Muscle of leg (tissue), 11 donors: ENCODE data around the gene PARD3. TPM values are rescaled to one million over a fixed set of nuclear protein-coding genes. Genes with fewer than 3 reads are reported as not detected.
A peak's percentile ranks its signal among the peaks of the same experiment; 100 is the strongest.
"Not testable (repeated sequence)": the region's sequence is repeated elsewhere in the genome, so short reads cannot be mapped to it uniquely, and the experiment has no call there.

Source experiments
- DNase-seq: peaks from one replicate; pipeline ENCODE4 v3.0.0; 2013
- H3K27ac ChIP-seq: one replicate; pipeline ENCODE4 v1.5.1; 2013; ENCODE audit warnings: mild to moderate bottlenecking, low read length, control low read depth
- H3K27me3 ChIP-seq: one replicate; pipeline ENCODE4 v1.6.1; 2013; ENCODE audit warnings: low read length; ENCODE audit not compliant: control insufficient read depth, insufficient read depth
- H3K36me3 ChIP-seq: one replicate; pipeline ENCODE4 v1.6.1; 2013; ENCODE audit warnings: low read length; ENCODE audit not compliant: control insufficient read depth, insufficient read depth
- H3K4me1 ChIP-seq: one replicate; pipeline ENCODE4 v1.6.1; 2013; ENCODE audit warnings: low read length; ENCODE audit not compliant: control insufficient read depth, insufficient read depth
- H3K4me3 ChIP-seq: one replicate; pipeline ENCODE4 v1.5.1; 2013; ENCODE audit warnings: low read length, control low read depth
- H3K9me3 ChIP-seq: replicated peaks from 2 replicates; pipeline ENCODE4 v1.6.1; 2013; ENCODE audit warnings: low read depth, low read length; ENCODE audit not compliant: control insufficient read depth
- WGBS: methylation state at CpG from one replicate; pipeline ENCODE4 v1.1.5; 2013; ENCODE audit warnings: missing lambda C conversion rate; ENCODE audit not compliant: insufficient coverage; 5-methylcytosine and 5-hydroxymethylcytosine counted together
- polyA plus RNA-seq, 8 donors: library from polyadenylated mRNA; unstranded; fragments of 120-200 nt; gene quantifications; one replicate each; pipeline versions ENCODE4 v1.2.1 to v1.2.3, GENCODE V29; 2013; ENCODE audit warnings: inconsistent platforms in 1 of 8, low replicate concordance in 1 of 8; ENCODE audit not compliant: insufficient read length in 8 of 8, insufficient read depth in 1 of 8
- total RNA-seq: library from RNA; stranded (reverse); fragments of 120-200 nt; gene quantifications from one replicate; pipeline ENCODE4 v1.2.4, GENCODE V29; 2013

PARD3 gene
- total and polyA plus RNA-seq, 9 donors: 32.4 to 59.0 (median 41.9) TPM

DNA sequence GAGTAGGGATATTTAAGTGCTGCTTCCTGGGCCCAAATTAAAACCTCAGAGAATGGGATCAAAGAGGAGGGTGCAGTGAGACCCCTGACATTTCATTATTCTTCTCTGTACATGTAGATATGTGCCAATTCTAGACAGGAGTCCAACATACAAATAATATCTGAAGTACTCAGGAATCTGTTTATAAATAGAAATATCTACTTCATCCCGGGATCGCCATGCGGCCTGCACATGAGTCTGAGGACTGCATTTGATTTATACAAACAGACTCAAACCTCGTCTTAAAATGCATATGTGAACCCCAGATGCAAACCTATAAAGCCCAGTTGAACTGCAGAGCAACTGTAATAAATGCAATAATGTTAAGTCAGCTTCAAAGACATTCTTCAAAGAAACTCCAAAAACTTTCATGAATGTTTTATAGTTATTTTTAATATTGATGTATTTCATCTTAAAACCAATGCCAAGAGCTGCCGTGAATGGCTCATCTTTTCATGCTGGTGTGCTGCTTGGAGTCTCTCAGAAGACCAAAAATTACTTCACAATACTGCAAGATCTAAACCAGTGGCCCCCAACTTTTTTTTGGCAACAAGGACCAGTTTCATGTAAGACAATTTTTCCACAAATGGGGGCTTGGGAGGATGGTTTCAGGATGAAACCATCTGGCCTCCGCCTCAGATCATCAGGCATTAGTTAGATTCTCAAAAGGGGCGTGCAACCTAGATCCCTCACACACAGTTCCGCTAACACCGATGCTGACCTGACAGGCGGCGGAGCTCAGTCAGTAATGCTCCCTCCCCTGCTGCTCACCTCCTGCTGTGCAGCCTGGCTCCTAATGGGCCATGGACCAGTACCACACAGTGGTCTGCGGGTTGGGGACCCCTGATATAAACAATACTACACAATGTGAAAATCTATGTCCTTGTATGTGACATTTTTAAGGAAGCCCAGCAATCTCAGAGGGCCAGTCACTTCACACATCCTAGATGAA is 166.9 kb downstream of the PARD3 start:
- Histone ChIP-seq H3K4me1 (peaks cover 10% of the 10 kb centered on the region), H3K4me3 (no peak overlapping the region), H3K27ac (no peak overlapping the region), H3K36me3 (no peaks in the 10 kb centered on the region), H3K27me3 (no peaks in the 10 kb centered on the region), H3K9me3 (no peaks in the 10 kb centered on the region)
- no peak for DNase-seq
- WGBS: 86% methylated on average over 6 of the region's 12 CpGs

DNA sequence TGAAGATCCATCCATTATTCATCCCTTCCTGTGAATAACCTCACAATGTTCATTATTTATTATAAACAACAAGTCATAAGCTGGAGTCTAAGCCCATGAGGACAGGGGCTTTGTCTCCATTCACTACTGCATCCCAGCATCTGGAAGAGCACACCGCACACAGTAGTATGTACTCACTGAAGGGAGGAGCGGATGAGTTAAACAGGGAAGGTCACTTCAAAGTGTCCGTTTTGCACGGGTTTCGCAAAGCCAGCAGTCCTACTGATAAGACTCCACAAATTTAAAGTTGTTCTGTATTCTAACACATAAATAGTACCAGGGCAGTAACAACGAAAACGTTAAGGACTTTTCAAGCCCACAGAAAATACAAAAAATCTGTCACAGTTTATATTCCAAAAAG is 167.9 kb downstream of the PARD3 start:
- no peaks in the 10 kb centered on the region for H3K27me3 ChIP-seq
- H3K9me3 ChIP-seq: no peaks in the 10 kb centered on the region
- H3K4me1 ChIP-seq: peaks cover 19% of the 10 kb centered on the region
- DNase-seq: no peak
- H3K36me3 ChIP-seq: no peaks in the 10 kb centered on the region
- H3K27ac ChIP-seq: no peak overlapping the region
- 73% methylated on average over 3 of the region's 7 CpGs for WGBS
- H3K4me3 ChIP-seq: no peak overlapping the region

DNA sequence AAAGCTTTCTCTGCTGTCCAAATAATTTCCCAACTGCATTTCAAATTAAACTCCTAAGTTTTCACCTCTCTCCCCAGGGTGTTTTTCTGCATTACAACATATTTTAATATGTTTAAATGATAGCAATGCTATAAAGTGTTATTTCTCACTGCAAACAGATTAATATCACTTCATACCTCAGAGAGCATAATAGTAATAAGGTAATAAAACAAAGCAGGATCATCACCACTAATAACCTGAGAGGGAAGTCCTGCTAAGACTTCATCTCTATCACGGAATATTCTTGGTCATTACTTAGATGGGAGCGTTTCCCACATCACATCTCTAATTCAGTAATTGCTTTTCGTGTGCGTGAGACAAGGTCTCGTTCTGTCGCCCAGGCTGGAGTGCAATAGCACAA is 168.8 kb downstream of the PARD3 start:
- no peak overlapping the region for H3K27ac ChIP-seq
- H3K4me1 ChIP-seq: peaks cover 21% of the 10 kb centered on the region
- H3K4me3 ChIP-seq: no peak overlapping the region
- H3K9me3 ChIP-seq: no peaks in the 10 kb centered on the region
- H3K36me3 ChIP-seq: no peaks in the 10 kb centered on the region
- H3K27me3 ChIP-seq: no peaks in the 10 kb centered on the region
- WGBS: 80% methylated on average over 5 of the region's 6 CpGs
- no peak for DNase-seq

DNA sequence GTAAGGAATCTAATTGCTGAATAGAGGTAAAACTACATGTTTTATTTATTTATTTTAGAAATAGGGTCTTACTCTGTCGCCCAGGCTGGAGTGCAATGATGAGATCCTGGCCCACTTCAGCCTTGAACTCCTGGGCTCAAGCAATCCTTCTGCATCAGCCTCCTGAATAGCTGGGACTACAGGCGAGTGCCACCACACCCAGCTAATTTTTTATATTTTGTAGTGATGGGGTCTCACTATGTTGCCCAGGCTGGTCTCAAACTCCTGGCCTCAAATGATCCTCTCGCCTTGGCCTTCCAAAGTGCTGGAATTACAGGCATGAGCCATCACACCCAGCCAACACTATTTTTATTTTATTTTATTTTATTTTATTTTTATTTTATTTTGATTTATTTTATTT is 170.3 kb downstream of the PARD3 start:
- not testable (repeated sequence) for H3K9me3 ChIP-seq, H3K27ac ChIP-seq, H3K27me3 ChIP-seq, H3K36me3 ChIP-seq, DNase-seq, H3K4me3 ChIP-seq
- WGBS: no CpG with 5 or more reads among the region's 3 CpGs
- H3K4me1 ChIP-seq: peaks cover 24% of the 10 kb centered on the region

DNA sequence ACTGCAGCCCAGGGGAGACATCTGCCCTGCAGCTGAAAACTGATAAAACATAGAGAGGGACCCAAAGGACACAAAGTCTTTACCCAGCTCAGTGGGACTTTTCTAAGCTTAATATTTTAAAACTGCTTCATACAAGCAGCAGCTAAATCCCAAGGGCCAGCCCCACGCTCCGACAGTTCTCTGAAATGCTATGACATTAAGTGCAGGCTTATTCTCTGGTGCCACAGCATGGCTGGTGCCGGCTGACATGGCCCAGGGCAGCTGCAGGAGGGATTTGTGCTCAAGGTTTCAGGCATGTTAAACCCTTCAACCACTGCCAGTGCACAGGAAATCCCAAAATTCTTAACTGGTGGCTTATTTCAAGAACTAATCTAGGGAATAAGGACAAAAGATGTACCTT is 170.9 kb downstream of the PARD3 start:
- peaks cover 24% of the 10 kb centered on the region for H3K4me1 ChIP-seq
- no peak overlapping the region for H3K27ac ChIP-seq
- DNase-seq: no peak
- no peak overlapping the region for H3K4me3 ChIP-seq
- no peaks in the 10 kb centered on the region for H3K27me3 ChIP-seq
- H3K36me3 ChIP-seq: no peaks in the 10 kb centered on the region
- WGBS: 52% methylated on average over 3 of the region's 3 CpGs
- H3K9me3 ChIP-seq: no peaks in the 10 kb centered on the region

DNA sequence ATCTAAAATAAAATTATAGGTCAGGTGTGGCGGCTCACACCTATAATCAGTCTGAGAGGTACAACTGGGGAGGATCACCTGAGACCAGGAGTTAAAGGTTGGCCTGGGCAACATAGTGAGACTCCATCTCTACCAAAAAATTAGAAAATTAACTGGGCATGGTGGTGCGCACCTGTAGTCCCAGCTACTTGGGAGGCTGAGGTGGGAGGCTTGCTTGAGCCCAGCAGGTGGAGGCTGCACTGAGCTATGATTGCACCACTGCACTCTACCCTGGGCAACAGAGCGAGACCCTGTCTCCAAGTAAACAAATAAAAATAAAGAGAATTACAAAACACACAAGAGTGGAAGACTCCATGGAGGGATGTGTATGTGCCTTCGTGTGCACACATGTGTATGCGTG is 171.5 kb downstream of the PARD3 start:
- no CpG with 5 or more reads among the region's 5 CpGs for WGBS
- Histone ChIP-seq H3K27ac (no peak overlapping the region), H3K27me3 (no peaks in the 10 kb centered on the region), H3K36me3 (no peaks in the 10 kb centered on the region), H3K4me3 (no peak overlapping the region), H3K9me3 (no peaks in the 10 kb centered on the region), H3K4me1 (peaks cover 24% of the 10 kb centered on the region)
- DNase-seq: no peak

DNA sequence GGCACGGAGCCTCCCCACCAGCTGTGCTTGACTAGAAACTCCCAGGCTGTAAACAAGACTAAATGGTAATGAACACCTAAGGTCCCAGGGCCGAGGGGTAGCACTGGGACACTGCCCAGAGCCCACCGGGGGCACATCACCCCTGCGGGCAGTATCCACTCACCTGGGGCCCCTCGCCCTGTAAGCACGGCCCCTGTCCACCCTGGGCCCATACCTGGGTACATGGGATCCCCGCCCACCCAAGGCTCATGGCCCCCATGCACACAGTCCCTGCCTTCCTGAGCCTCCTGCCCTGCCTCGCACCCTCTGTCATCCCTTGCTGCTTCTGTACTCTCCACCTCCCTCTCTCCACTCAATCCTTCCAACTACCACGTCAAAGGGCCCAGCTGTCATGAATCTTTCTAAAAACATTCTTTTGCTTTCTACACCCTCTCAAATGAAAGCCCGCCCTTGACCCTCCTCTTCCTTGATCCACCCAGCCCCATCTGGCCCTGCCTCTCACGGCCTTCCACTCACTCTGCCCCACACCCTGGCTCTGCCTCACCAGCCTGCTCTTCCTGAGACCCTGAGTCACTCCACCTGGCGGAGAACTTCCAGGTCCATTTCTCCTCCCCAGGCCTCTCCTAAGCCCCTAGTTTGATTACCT is 173.1 kb downstream of the PARD3 start:
- Histone ChIP-seq H3K9me3 (no peaks in the 10 kb centered on the region), H3K27me3 (no peaks in the 10 kb centered on the region), H3K4me1 (peaks cover 25% of the 10 kb centered on the region), H3K4me3 (no peak overlapping the region), H3K27ac (no peak overlapping the region), H3K36me3 (no peaks in the 10 kb centered on the region)
- 91% methylated on average over 10 of the region's 12 CpGs for WGBS
- no peak for DNase-seq

DNA sequence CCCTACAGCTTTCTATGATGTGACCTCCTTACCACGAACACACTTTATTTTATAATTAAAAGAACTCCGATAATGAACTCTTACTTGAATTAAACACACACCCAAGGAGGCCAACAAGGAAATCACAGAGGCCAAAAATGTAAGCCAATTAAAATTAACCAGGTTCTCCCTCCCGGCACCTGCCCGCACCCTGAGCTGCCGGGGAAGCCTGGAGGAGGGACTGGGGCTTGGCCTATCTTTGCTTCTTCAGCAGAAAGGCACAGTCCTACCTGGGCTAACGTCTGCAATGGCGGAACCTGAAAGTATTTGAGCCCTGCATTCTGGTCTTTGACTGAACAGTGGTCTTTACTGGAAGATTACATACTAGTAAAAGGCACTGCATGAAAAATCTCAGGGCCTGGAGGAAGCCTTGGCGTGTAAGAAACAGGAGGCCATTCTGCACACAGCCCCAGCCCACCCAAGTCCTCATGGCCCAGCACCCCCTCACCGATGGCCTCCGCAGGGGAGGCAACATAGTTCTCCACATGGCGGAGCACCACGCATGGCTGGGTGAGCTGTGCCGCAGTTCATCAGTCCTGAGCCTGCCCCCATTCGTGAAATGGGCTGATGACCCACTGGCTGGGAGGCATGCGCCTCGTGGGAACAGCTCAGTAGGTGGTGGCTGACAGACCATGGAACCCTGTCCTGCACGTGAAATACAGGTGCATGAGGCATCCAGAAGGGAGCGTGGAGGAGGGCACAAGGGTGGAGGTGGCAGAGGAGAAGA is 173.8 kb downstream of the PARD3 start:
- DNase-seq: no peak
- 96% methylated on average over 13 of the region's 18 CpGs for WGBS
- Histone ChIP-seq H3K27me3 (no peaks in the 10 kb centered on the region), H3K9me3 (no peaks in the 10 kb centered on the region), H3K4me1 (peaks cover 25% of the 10 kb centered on the region), H3K27ac (no peak overlapping the region), H3K4me3 (no peak overlapping the region), H3K36me3 (no peaks in the 10 kb centered on the region)

DNA sequence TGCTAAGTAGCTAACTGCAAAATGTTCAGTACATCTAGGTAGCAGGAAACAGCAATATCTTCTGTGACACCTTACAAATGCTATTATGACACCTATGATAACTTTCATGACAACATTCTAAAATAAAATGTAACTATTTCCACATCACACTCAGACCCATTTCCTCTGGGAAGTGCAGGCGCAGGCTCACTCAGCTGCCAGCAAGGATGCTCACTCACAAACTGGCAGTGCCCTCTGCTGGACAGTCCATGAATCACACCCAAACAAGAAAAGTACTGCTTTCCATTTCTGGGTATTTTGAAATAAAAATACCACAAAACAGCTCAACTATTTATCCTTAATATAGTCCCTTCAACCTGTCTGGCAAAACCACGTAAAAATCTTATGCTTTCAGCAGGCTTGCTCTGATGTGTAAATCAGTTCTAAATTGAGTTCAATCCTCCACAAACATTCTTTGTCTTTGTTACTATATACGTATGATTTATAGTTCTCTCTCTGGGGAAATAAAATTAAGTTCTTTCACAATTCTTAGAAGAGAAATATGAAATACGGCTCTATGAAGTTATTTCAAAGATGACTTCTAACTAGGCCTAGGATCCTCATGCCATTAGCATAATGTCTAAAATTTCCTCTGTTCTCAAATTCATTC is 176.6 kb downstream of the PARD3 start:
- peak; percentile 93 for DNase-seq
- H3K27me3 ChIP-seq: no peaks in the 10 kb centered on the region
- H3K4me3 ChIP-seq: no peak overlapping the region
- no peak overlapping the region for H3K27ac ChIP-seq
- H3K4me1 ChIP-seq: peaks cover 21% of the 10 kb centered on the region
- no peaks in the 10 kb centered on the region for H3K36me3 ChIP-seq
- 17% methylated on average over 1 of the region's 4 CpGs for WGBS
- H3K9me3 ChIP-seq: no peaks in the 10 kb centered on the region
